Hepatocyte (in vitro differentiated cells): ENCODE results near the gene TNFSF15. TPM values are rescaled to one million over a fixed set of nuclear protein-coding genes. Genes with fewer than 3 reads are reported as not detected.

Experiments
- polyA plus RNA-seq: library from polyadenylated mRNA; unstranded; fragments of >200 nt; fragmentation: Nextera tagmentation; extraction: Ambion mirVana; gene quantifications from 2 replicates; pipeline ENCODE4 v1.2.1, GENCODE V29; 2016
- total RNA-seq: library from RNA; depleted of rRNA; stranded (reverse); fragments of >200 nt; gene quantifications from 2 replicates; pipeline ENCODE4 v1.2.3, GENCODE V29; 2014

The TNFSF15 gene
- total and polyA plus RNA-seq, 2 experiments from 2014 or later: 3.3 to 8.5 TPM

Other genes with a start within 250 kb of the TNFSF15 start
- 337 and 358 TPM in 2 replicates for gene ATP6V1G1, start 218.3 kb downstream of the TNFSF15 start, total RNA-seq
- 426 and 439 TPM in 2 replicates for gene ATP6V1G1, start 218.3 kb downstream of the TNFSF15 start, polyA plus RNA-seq
- gene TMEM268, start 194.7 kb downstream of the TNFSF15 start, total RNA-seq: 8.8 and 9.4 TPM in 2 replicates
- 8.2 and 11.1 TPM in 2 replicates for gene TMEM268, start 194.7 kb downstream of the TNFSF15 start, polyA plus RNA-seq
- not detected in 2 replicates for gene TEX53, start 148.2 kb downstream of the TNFSF15 start, total RNA-seq
- 0.44 TPM in 1 of 2 replicates, not detected in the other for gene TEX53, start 148.2 kb downstream of the TNFSF15 start, polyA plus RNA-seq
- gene TEX48, start 123.8 kb downstream of the TNFSF15 start, total RNA-seq: not detected in 2 replicates
- gene TEX48, start 123.8 kb downstream of the TNFSF15 start, polyA plus RNA-seq: not detected in 2 replicates
- not detected in 2 replicates for gene TNFSF8, start 124.6 kb upstream of the TNFSF15 start, total RNA-seq
- not detected in 2 replicates for gene TNFSF8, start 124.6 kb upstream of the TNFSF15 start, polyA plus RNA-seq